Measurements from ENCODE around the gene A3GALT2. TPM values are rescaled to one million over a fixed set of nuclear protein-coding genes. Genes with fewer than 3 reads are reported as not detected.
"Not testable (repeated sequence)": the region's sequence is repeated elsewhere in the genome, so short reads cannot be mapped to it uniquely, and the experiment has no call there.

The A3GALT2 gene
- total and polyA plus RNA-seq, 4 donors: 0.33 to 0.57 TPM; not detected in 2

GRCh38 chr1:33298623-33299277 is 22.1 kb downstream of the A3GALT2 start:
- Histone ChIP-seq H3K27me3 (ENCODE audit: control insufficient read depth, insufficient read depth, low read length) (no peaks in the 10 kb centered on the region), H3K36me3 (ENCODE audit: control insufficient read depth, insufficient read depth, low read length) (peaks cover 63% of the 10 kb centered on the region), H3K9me3 (ENCODE audit: control insufficient read depth, insufficient read depth, low read length) (no peaks in the 10 kb centered on the region), H3K27ac (ENCODE audit: low read depth, low read length) (no peak overlapping the region), H3K4me3 (ENCODE audit: low read depth, low read length) (no peak overlapping the region), H3K4me1 (ENCODE audit: control insufficient read depth, insufficient read depth, low read length) (peaks cover 32% of the 10 kb centered on the region)
- WGBS (ENCODE audit: insufficient coverage): 79% methylated on average over 16 of the region's 18 CpGs
- DNase-seq (ENCODE audit: low read depth in 4 of 6, low spot score in 6 of 6): peak in 2 of 6 donors; percentile 69 to 70

- DNase-seq (ENCODE audit: low read depth in 4 of 6, low spot score in 6 of 6): no peak
- H3K9me3 ChIP-seq (ENCODE audit: control insufficient read depth, insufficient read depth, low read length): no peaks in the 10 kb centered on the region
- no peak overlapping the region for H3K27ac ChIP-seq (ENCODE audit: low read depth, low read length)
- H3K36me3 ChIP-seq (ENCODE audit: control insufficient read depth, insufficient read depth, low read length): peaks cover 67% of the 10 kb centered on the region
- 88% methylated on average over 1 of the region's 4 CpGs for WGBS (ENCODE audit: insufficient coverage)
- no peak overlapping the region for H3K4me3 ChIP-seq (ENCODE audit: low read depth, low read length)
- H3K27me3 ChIP-seq (ENCODE audit: control insufficient read depth, insufficient read depth, low read length): no peaks in the 10 kb centered on the region
- H3K4me1 ChIP-seq (ENCODE audit: control insufficient read depth, insufficient read depth, low read length): peaks cover 32% of the 10 kb centered on the region
Measured at GRCh38 chr1:33297911-33298622, 22.8 kb downstream of the A3GALT2 start.

- WGBS (ENCODE audit: insufficient coverage): 95% methylated on average over 4 of the region's 4 CpGs
- H3K4me1 ChIP-seq (ENCODE audit: control insufficient read depth, insufficient read depth, low read length): peaks cover 36% of the 10 kb centered on the region
- no peak for DNase-seq (ENCODE audit: low read depth in 4 of 6, low spot score in 6 of 6)
Measured at GRCh38 chr1:33296824-33297223, 24.1 kb downstream of the A3GALT2 start.

GRCh38 chr1:33296082-33296458 is 24.8 kb downstream of the A3GALT2 start:
- Histone ChIP-seq H3K4me1 (ENCODE audit: control insufficient read depth, insufficient read depth, low read length) (peaks cover 29% of the 10 kb centered on the region), H3K27ac (ENCODE audit: low read depth, low read length) (no peak overlapping the region), H3K36me3 (ENCODE audit: control insufficient read depth, insufficient read depth, low read length) (peaks cover 73% of the 10 kb centered on the region), H3K27me3 (ENCODE audit: control insufficient read depth, insufficient read depth, low read length) (no peaks in the 10 kb centered on the region), H3K9me3 (ENCODE audit: control insufficient read depth, insufficient read depth, low read length) (no peaks in the 10 kb centered on the region), H3K4me3 (ENCODE audit: low read depth, low read length) (no peak overlapping the region)
- 51% methylated on average over 9 of the region's 9 CpGs for WGBS (ENCODE audit: insufficient coverage)
- no peak for DNase-seq (ENCODE audit: low read depth in 4 of 6, low spot score in 6 of 6)

More at GRCh38 chr1:33296824-33297223, 24.1 kb downstream of the A3GALT2 start:
- Histone ChIP-seq H3K27ac (ENCODE audit: low read depth, low read length) (no peak overlapping the region), H3K36me3 (ENCODE audit: control insufficient read depth, insufficient read depth, low read length) (peaks cover 73% of the 10 kb centered on the region), H3K9me3 (ENCODE audit: control insufficient read depth, insufficient read depth, low read length) (no peaks in the 10 kb centered on the region), H3K27me3 (ENCODE audit: control insufficient read depth, insufficient read depth, low read length) (no peaks in the 10 kb centered on the region), H3K4me3 (ENCODE audit: low read depth, low read length) (no peak overlapping the region)

GRCh38 chr1:33295450-33296081 is 25.3 kb downstream of the A3GALT2 start:
- 35% methylated on average over 5 of the region's 12 CpGs for WGBS (ENCODE audit: insufficient coverage)
- peak; percentile 44 to 94 (median 72) for DNase-seq (ENCODE audit: low read depth in 4 of 6, low spot score in 6 of 6)
- Histone ChIP-seq H3K27ac (ENCODE audit: low read depth, low read length) (peak overlapping the region; percentile 2), H3K4me1 (ENCODE audit: control insufficient read depth, insufficient read depth, low read length) (peaks cover 24% of the 10 kb centered on the region), H3K4me3 (ENCODE audit: low read depth, low read length) (no peak overlapping the region), H3K9me3 (ENCODE audit: control insufficient read depth, insufficient read depth, low read length) (no peaks in the 10 kb centered on the region), H3K27me3 (ENCODE audit: control insufficient read depth, insufficient read depth, low read length) (no peaks in the 10 kb centered on the region), H3K36me3 (ENCODE audit: control insufficient read depth, insufficient read depth, low read length) (peaks cover 72% of the 10 kb centered on the region)

GRCh38 chr1:33295023-33295422 is 25.9 kb downstream of the A3GALT2 start:
- Histone ChIP-seq H3K36me3 (ENCODE audit: control insufficient read depth, insufficient read depth, low read length) (peaks cover 68% of the 10 kb centered on the region), H3K4me1 (ENCODE audit: control insufficient read depth, insufficient read depth, low read length) (peaks cover 18% of the 10 kb centered on the region), H3K27ac (ENCODE audit: low read depth, low read length) (no peak overlapping the region), H3K27me3 (ENCODE audit: control insufficient read depth, insufficient read depth, low read length) (no peaks in the 10 kb centered on the region), H3K9me3 (ENCODE audit: control insufficient read depth, insufficient read depth, low read length) (no peaks in the 10 kb centered on the region), H3K4me3 (ENCODE audit: low read depth, low read length) (no peak overlapping the region)
- 84% methylated on average over 14 of the region's 15 CpGs for WGBS (ENCODE audit: insufficient coverage)
- no peak for DNase-seq (ENCODE audit: low read depth in 4 of 6, low spot score in 6 of 6)

- peaks cover 67% of the 10 kb centered on the region for H3K36me3 ChIP-seq (ENCODE audit: control insufficient read depth, insufficient read depth, low read length)
Measured at GRCh38 chr1:33294071-33295010, 26.6 kb downstream of the A3GALT2 start.

GRCh38 chr1:33292726-33293340 is 28.1 kb downstream of the A3GALT2 start:
- Histone ChIP-seq H3K27ac (ENCODE audit: low read depth, low read length) (no peak overlapping the region), H3K36me3 (ENCODE audit: control insufficient read depth, insufficient read depth, low read length) (peaks cover 66% of the 10 kb centered on the region)
- WGBS (ENCODE audit: insufficient coverage): 84% methylated on average over 13 of the region's 13 CpGs

More at GRCh38 chr1:33294071-33295010, 26.6 kb downstream of the A3GALT2 start:
- WGBS (ENCODE audit: insufficient coverage): 76% methylated on average over 5 of the region's 13 CpGs
- no peak for DNase-seq (ENCODE audit: low read depth in 4 of 6, low spot score in 6 of 6)
- peaks cover 18% of the 10 kb centered on the region for H3K4me1 ChIP-seq (ENCODE audit: control insufficient read depth, insufficient read depth, low read length)
- no peak overlapping the region for H3K27ac ChIP-seq (ENCODE audit: low read depth, low read length)
- H3K27me3 ChIP-seq (ENCODE audit: control insufficient read depth, insufficient read depth, low read length): no peaks in the 10 kb centered on the region
- no peaks in the 10 kb centered on the region for H3K9me3 ChIP-seq (ENCODE audit: control insufficient read depth, insufficient read depth, low read length)
- no peak overlapping the region for H3K4me3 ChIP-seq (ENCODE audit: low read depth, low read length)

GRCh38 chr1:33290615-33291014 is 30.3 kb downstream of the A3GALT2 start:
- peaks cover 14% of the 10 kb centered on the region for H3K4me1 ChIP-seq (ENCODE audit: control insufficient read depth, insufficient read depth, low read length)
- not testable (repeated sequence) for H3K27me3 ChIP-seq (ENCODE audit: control insufficient read depth, insufficient read depth, low read length); H3K9me3 ChIP-seq (ENCODE audit: control insufficient read depth, insufficient read depth, low read length); DNase-seq (ENCODE audit: low read depth in 4 of 6, low spot score in 6 of 6); H3K4me3 ChIP-seq (ENCODE audit: low read depth, low read length); H3K27ac ChIP-seq (ENCODE audit: low read depth, low read length)
- H3K36me3 ChIP-seq (ENCODE audit: control insufficient read depth, insufficient read depth, low read length): peaks cover 53% of the 10 kb centered on the region
- no CpG with 5 or more reads among the region's 2 CpGs for WGBS (ENCODE audit: insufficient coverage)

More at GRCh38 chr1:33292726-33293340, 28.1 kb downstream of the A3GALT2 start:
- Histone ChIP-seq H3K27me3 (ENCODE audit: control insufficient read depth, insufficient read depth, low read length) (no peaks in the 10 kb centered on the region), H3K9me3 (ENCODE audit: control insufficient read depth, insufficient read depth, low read length) (no peaks in the 10 kb centered on the region), H3K4me3 (ENCODE audit: low read depth, low read length) (no peak overlapping the region), H3K4me1 (ENCODE audit: control insufficient read depth, insufficient read depth, low read length) (peaks cover 21% of the 10 kb centered on the region)
- no peak for DNase-seq (ENCODE audit: low read depth in 4 of 6, low spot score in 6 of 6)

Measured in spinal cord (tissue), 10 donors.